Measurements from ENCODE around the gene HDAC7. TPM values are rescaled to one million over a fixed set of nuclear protein-coding genes. Genes with fewer than 3 reads are reported as not detected.

HDAC7 gene
- total RNA-seq, 1 donor = 47.9 TPM

- no peak overlapping the region for H3K4me3 ChIP-seq (ENCODE audit: low read depth, low read length)
- peak; percentile 85 for TF ChIP-seq CTCF (IDR thresholded peaks at IDR 0.05; ENCODE audit: insufficient read depth, low read depth, low read length)
- DNase-seq (ENCODE audit: low read depth) = peak; percentile 79
Measured at GRCh38 chr12:47837190-47838171, 17.8 kb upstream of the HDAC7 start.

- H3K4me3 ChIP-seq (ENCODE audit: low read depth, low read length) = no peak overlapping the region
- TF ChIP-seq CTCF (IDR thresholded peaks at IDR 0.05; ENCODE audit: insufficient read depth, low read depth, low read length) = no peak
- no peak for DNase-seq (ENCODE audit: low read depth)
Measured at GRCh38 chr12:47835831-47836155, 16.1 kb upstream of the HDAC7 start.

- DNase-seq (ENCODE audit: low read depth) = no peak
- TF ChIP-seq CTCF (IDR thresholded peaks at IDR 0.05; ENCODE audit: insufficient read depth, low read depth, low read length) = no peak
- H3K4me3 ChIP-seq (ENCODE audit: low read depth, low read length) = no peak overlapping the region
Measured at GRCh38 chr12:47835006-47835830, 15.5 kb upstream of the HDAC7 start.

GRCh38 chr12:47834199-47834903 is 14.6 kb upstream of the HDAC7 start:
- H3K4me3 ChIP-seq (ENCODE audit: low read depth, low read length) = no peak overlapping the region
- no peak for DNase-seq (ENCODE audit: low read depth)
- TF ChIP-seq CTCF (IDR thresholded peaks at IDR 0.05; ENCODE audit: insufficient read depth, low read depth, low read length) = no peak

- no peak for TF ChIP-seq CTCF (IDR thresholded peaks at IDR 0.05; ENCODE audit: insufficient read depth, low read depth, low read length)
- no peak for DNase-seq (ENCODE audit: low read depth)
- no peak overlapping the region for H3K4me3 ChIP-seq (ENCODE audit: low read depth, low read length)
Measured at GRCh38 chr12:47833591-47834012, 13.9 kb upstream of the HDAC7 start.

GRCh38 chr12:47832263-47832933 is 12.7 kb upstream of the HDAC7 start:
- H3K4me3 ChIP-seq (ENCODE audit: low read depth, low read length) = no peak overlapping the region
- no peak for DNase-seq (ENCODE audit: low read depth)
- TF ChIP-seq CTCF (IDR thresholded peaks at IDR 0.05; ENCODE audit: insufficient read depth, low read depth, low read length) = no peak

Data from fibroblast of villous mesenchyme (primary cell).